Esophagus squamous epithelium (tissue), 5 donors: ENCODE measurements around the gene COX20. TPM values are rescaled to one million over a fixed set of nuclear protein-coding genes. Genes with fewer than 3 reads are reported as not detected.
A peak's percentile ranks its signal among the peaks of the same experiment; 100 is the strongest.

Source experiments
- DNase-seq: peaks from one replicate; lab custom pipeline; 2025; lab: John Stamatoyannopoulos, UW
- H3K27ac ChIP-seq, 4 donors: fragments of 200-600 bp; sonication (generic); one replicate each; pipeline ENCODE4 v1.5.1; 2016 to 2019; ENCODE audit warnings: mild to moderate bottlenecking in 1 of 4
- H3K27me3 ChIP-seq, 4 donors: fragments of 200-600 bp; sonication (generic); 1 replicate in 3 of 4; 2 replicates in 1 of 4; pipeline versions ENCODE4 v1.5.1 to v1.6.0; 2017 to 2021; ENCODE audit warnings: antibody characterized with exemption in 1 of 4
- H3K36me3 ChIP-seq, 3 donors: fragments of 200-600 bp; sonication (generic); one replicate each; pipeline ENCODE4 v1.5.1; 2016 to 2019
- H3K4me1 ChIP-seq, 3 donors: fragments of 200-600 bp; sonication (generic); one replicate each; pipeline ENCODE4 v1.5.1; 2017 to 2019
- H3K4me3 ChIP-seq, 4 donors: fragments of 200-600 bp; sonication (generic); 1 replicate in 3 of 4; 2 replicates in 1 of 4; pipeline ENCODE4 v1.5.1; 2016 to 2019; ENCODE audit warnings: mild to moderate bottlenecking in 2 of 4, moderate library complexity in 1 of 4
- H3K9me3 ChIP-seq, 3 donors: fragments of 200-600 bp; sonication (generic); one replicate each; pipeline ENCODE4 v1.5.1; 2016 to 2019
- POLR2A ChIP-seq, 4 donors: fragments of 450-650 bp; IDR thresholded peaks; one replicate each; pipeline ENCODE4 v1.6.1; 2017; ENCODE audit warnings: antibody characterized with exemption in 4 of 4, mild to moderate bottlenecking in 4 of 4, moderate library complexity in 3 of 4
- WGBS, 2 donors: methylation state at CpG; one replicate each; pipeline ENCODE4 v1.1.5; 2018; 5-methylcytosine and 5-hydroxymethylcytosine counted together
- intact Hi-C: fragments of 100-400 bp; cut with DNase I; formaldehyde crosslinking; loops from one replicate; pipeline ENCODE4 v1.15.0; 2022
- total RNA-seq, 4 donors: library from RNA; depleted of rRNA; stranded (reverse); fragments of >200 nt; gene quantifications; one replicate each; pipeline ENCODE4 v1.1.0, GENCODE V29; 2016
- TF ChIP-seq, protein P1 (sequence below), 6 experiments: fragments of 450-650 bp in 4 of 6; fragments of 200-600 bp in 2 of 6; sonication (generic) in 2 of 6; IDR thresholded peaks; one replicate each; pipeline ENCODE4 v1.5.1; 2016 to 2019; ENCODE audit warnings: antibody characterized with exemption in 6 of 6, mild to moderate bottlenecking in 4 of 6, moderate library complexity in 4 of 6
- donor health status: DM: yes; HTN: yes; CAD: no.

COX20 gene
- total RNA-seq, 4 donors from 2014 or later: 19.2 to 48.4 (median 37.0) TPM

- 72 to 78% methylated on average over 9 of the region's 9 CpGs for WGBS, 2 donors
- intact Hi-C loops: loop anchor here (5.0 kb wide), 1 partner anchor 241 kb away; no protein-coding TSS in a partner anchor
- no peaks in the 10 kb centered on the region for H3K27me3 ChIP-seq
Observed at GRCh38 chr1:244800821-244801220, 34.6 kb upstream of the COX20 start.

GRCh38 chr1:244801246-244801645, 34.2 kb upstream of the COX20 start:
- Histone ChIP-seq H3K9me3 (no peaks in the 10 kb centered on the region), H3K36me3 (no peaks in the 10 kb centered on the region), H3K4me3 (no peak overlapping the region), H3K4me1 (no peaks in the 10 kb centered on the region), H3K27me3 (no peaks in the 10 kb centered on the region), H3K27ac (no peak overlapping the region)
- TF ChIP-seq, protein P1, sequence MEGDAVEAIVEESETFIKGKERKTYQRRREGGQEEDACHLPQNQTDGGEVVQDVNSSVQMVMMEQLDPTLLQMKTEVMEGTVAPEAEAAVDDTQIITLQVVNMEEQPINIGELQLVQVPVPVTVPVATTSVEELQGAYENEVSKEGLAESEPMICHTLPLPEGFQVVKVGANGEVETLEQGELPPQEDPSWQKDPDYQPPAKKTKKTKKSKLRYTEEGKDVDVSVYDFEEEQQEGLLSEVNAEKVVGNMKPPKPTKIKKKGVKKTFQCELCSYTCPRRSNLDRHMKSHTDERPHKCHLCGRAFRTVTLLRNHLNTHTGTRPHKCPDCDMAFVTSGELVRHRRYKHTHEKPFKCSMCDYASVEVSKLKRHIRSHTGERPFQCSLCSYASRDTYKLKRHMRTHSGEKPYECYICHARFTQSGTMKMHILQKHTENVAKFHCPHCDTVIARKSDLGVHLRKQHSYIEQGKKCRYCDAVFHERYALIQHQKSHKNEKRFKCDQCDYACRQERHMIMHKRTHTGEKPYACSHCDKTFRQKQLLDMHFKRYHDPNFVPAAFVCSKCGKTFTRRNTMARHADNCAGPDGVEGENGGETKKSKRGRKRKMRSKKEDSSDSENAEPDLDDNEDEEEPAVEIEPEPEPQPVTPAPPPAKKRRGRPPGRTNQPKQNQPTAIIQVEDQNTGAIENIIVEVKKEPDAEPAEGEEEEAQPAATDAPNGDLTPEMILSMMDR (IDR thresholded peaks at IDR 0.05): peak in 5 of 6 experiments; percentile 42 to 54 (median 44)
- TF ChIP-seq POLR2A (IDR thresholded peaks at IDR 0.05): no peak
- intact Hi-C loops: loop anchor here (5.0 kb wide), 1 partner anchor 241 kb away; no protein-coding TSS in a partner anchor
- DNase-seq: no peak
- 44 to 50% methylated on average over 14 of the region's 14 CpGs for WGBS, 2 donors

More at GRCh38 chr1:244800821-244801220, 34.6 kb upstream of the COX20 start:
- Histone ChIP-seq H3K4me3 (no peak overlapping the region), H3K27ac (no peak overlapping the region), H3K36me3 (no peaks in the 10 kb centered on the region), H3K9me3 (no peaks in the 10 kb centered on the region), H3K4me1 (no peaks in the 10 kb centered on the region)
- DNase-seq: no peak
- no peak for TF ChIP-seq POLR2A (IDR thresholded peaks at IDR 0.05)
- TF ChIP-seq, protein P1 (IDR thresholded peaks at IDR 0.05): no peak

GRCh38 chr1:244802041-244802440, 33.4 kb upstream of the COX20 start:
- no peak overlapping the region for H3K27ac ChIP-seq
- H3K9me3 ChIP-seq: no peaks in the 10 kb centered on the region
- no peak for DNase-seq
- intact Hi-C loops: loop anchor here (5.0 kb wide), 1 partner anchor 240 kb away; no protein-coding TSS in a partner anchor
- TF ChIP-seq POLR2A (IDR thresholded peaks at IDR 0.05): no peak
- TF ChIP-seq, protein P1 (IDR thresholded peaks at IDR 0.05): no peak
- no peaks in the 10 kb centered on the region for H3K4me1 ChIP-seq
- WGBS, 2 donors: 50 to 51% methylated on average over 11 of the region's 14 CpGs
- no peaks in the 10 kb centered on the region for H3K27me3 ChIP-seq
- H3K4me3 ChIP-seq: no peak overlapping the region
- no peaks in the 10 kb centered on the region for H3K36me3 ChIP-seq

GRCh38 chr1:244802556-244803239, 32.8 kb upstream of the COX20 start:
- no peak for DNase-seq

DNA sequence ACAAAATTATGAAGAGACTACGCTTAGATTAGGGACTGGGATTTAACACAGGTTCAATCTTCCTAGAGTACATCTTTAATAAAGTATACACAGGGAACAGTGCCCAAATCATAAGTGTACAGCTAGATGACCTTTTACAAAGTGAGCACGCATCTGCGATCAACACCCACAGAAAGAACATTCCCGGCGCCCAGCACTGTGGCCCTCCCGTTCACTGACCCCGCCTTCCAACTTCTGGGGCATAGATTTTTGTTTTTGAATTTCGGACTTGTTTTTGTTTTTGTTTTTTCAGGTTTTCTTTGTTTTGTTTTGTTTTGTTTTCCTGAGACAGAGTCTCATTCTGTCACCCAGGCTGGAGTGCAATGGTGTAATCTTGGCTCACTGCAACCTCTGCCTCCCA, 30.6 kb upstream of the COX20 start:
- TF ChIP-seq, protein P1 (IDR thresholded peaks at IDR 0.05): no peak
- TF ChIP-seq POLR2A (IDR thresholded peaks at IDR 0.05): no peak
- no peaks in the 10 kb centered on the region for H3K4me1 ChIP-seq
- no peak overlapping the region for H3K4me3 ChIP-seq
- H3K27me3 ChIP-seq: no peaks in the 10 kb centered on the region
- intact Hi-C loops: loop anchor here (5.0 kb wide), 1 partner anchor 237 kb away; no protein-coding TSS in a partner anchor
- no peak overlapping the region for H3K27ac ChIP-seq
- no peaks in the 10 kb centered on the region for H3K36me3 ChIP-seq
- no peaks in the 10 kb centered on the region for H3K9me3 ChIP-seq
- DNase-seq: no peak
- WGBS, 2 donors: 89 to 93% methylated on average over 8 of the region's 8 CpGs

More at GRCh38 chr1:244802556-244803239, 32.8 kb upstream of the COX20 start:
- H3K9me3 ChIP-seq: no peaks in the 10 kb centered on the region
- H3K4me3 ChIP-seq: no peak overlapping the region
- H3K27ac ChIP-seq: no peak overlapping the region
- TF ChIP-seq, protein P1 (IDR thresholded peaks at IDR 0.05): no peak
- TF ChIP-seq POLR2A (IDR thresholded peaks at IDR 0.05): no peak
- no peaks in the 10 kb centered on the region for H3K27me3 ChIP-seq
- intact Hi-C loops: loop anchor here (5.0 kb wide), 1 partner anchor 240 kb away; no protein-coding TSS in a partner anchor
- no peaks in the 10 kb centered on the region for H3K4me1 ChIP-seq
- no peaks in the 10 kb centered on the region for H3K36me3 ChIP-seq
- 78 to 82% methylated on average over 13 to 16 of the region's 16 CpGs for WGBS, 2 donors
